Measurements from ENCODE around the gene LCP2.

Gene LCP2

GRCh38 chr5:170315154-170315553 is 17.6 kb upstream of the LCP2 start:
- no peak for DNase-seq (ENCODE audit: low read depth)

- DNase-seq (ENCODE audit: low read depth), result no peak
These were observed 17.0 kb upstream of the LCP2 start for GRCh38 chr5:170314541-170315095.

- no peak for DNase-seq (ENCODE audit: low read depth)
These were observed 16.2 kb upstream of the LCP2 start for GRCh38 chr5:170313816-170314215.

GRCh38 chr5:170313344-170313743 is 15.8 kb upstream of the LCP2 start:
- no peak for DNase-seq (ENCODE audit: low read depth)

- DNase-seq (ENCODE audit: low read depth), result peak; percentile 11
These were observed 15.1 kb upstream of the LCP2 start for GRCh38 chr5:170312666-170313065.

GRCh38 chr5:170312301-170312595 is 14.7 kb upstream of the LCP2 start:
- no peak for DNase-seq (ENCODE audit: low read depth)

- no peak for DNase-seq (ENCODE audit: low read depth)
These were observed 14.1 kb upstream of the LCP2 start for GRCh38 chr5:170311511-170312300.

- DNase-seq (ENCODE audit: low read depth), result no peak
These were observed 12.8 kb upstream of the LCP2 start for GRCh38 chr5:170310256-170310926.

GRCh38 chr5:170308686-170309085 is 11.1 kb upstream of the LCP2 start:
- no peak for DNase-seq (ENCODE audit: low read depth)

- DNase-seq (ENCODE audit: low read depth), result peak; percentile 63
These were observed 10.2 kb upstream of the LCP2 start for GRCh38 chr5:170307575-170308465.

- DNase-seq (ENCODE audit: low read depth), result peak; percentile 10
These were observed 8.8 kb upstream of the LCP2 start for GRCh38 chr5:170306381-170306831.

GRCh38 chr5:170305646-170306025 is 8.1 kb upstream of the LCP2 start:
- no peak for DNase-seq (ENCODE audit: low read depth)

- no peak for DNase-seq (ENCODE audit: low read depth)
These were observed 7.6 kb upstream of the LCP2 start for GRCh38 chr5:170305016-170305645.

GRCh38 chr5:170303549-170303948 is 6.0 kb upstream of the LCP2 start:
- no peak for DNase-seq (ENCODE audit: low read depth)

- DNase-seq (ENCODE audit: low read depth), result no peak
These were observed 5.3 kb upstream of the LCP2 start for GRCh38 chr5:170302653-170303501.

- DNase-seq (ENCODE audit: low read depth), result no peak
These were observed 4.5 kb upstream of the LCP2 start for GRCh38 chr5:170301981-170302652.

- DNase-seq (ENCODE audit: low read depth), result no peak
These were observed 3.6 kb upstream of the LCP2 start for GRCh38 chr5:170301149-170301548.

- no peak for DNase-seq (ENCODE audit: low read depth)
These were observed 2.9 kb upstream of the LCP2 start for GRCh38 chr5:170300361-170301013.

GRCh38 chr5:170296935-170297588 is 515 bp downstream of the LCP2 start:
- no peak for DNase-seq (ENCODE audit: low read depth)
